ENCODE measurements around the gene CLRN3.

The CLRN3 gene

GRCh38 chr10:127892743-127893142 lies at the start of gene CLRN3:
Gene CLRN3 (minus strand): TSS chr10:127892941. CDS start chr10:127892784, 157 bp downstream.
- no peak for DNase-seq

GRCh38 chr10:127940866-127941640 lies 48.3 kb upstream of the CLRN3 start:
- no peak for DNase-seq

- DNase-seq = peak; percentile 54
Observed at GRCh38 chr10:127939786-127940330, 47.1 kb upstream of the CLRN3 start.

GRCh38 chr10:127937915-127938463 lies 45.2 kb upstream of the CLRN3 start:
- no peak for DNase-seq

- DNase-seq = no peak
Observed at GRCh38 chr10:127937069-127937468, 44.3 kb upstream of the CLRN3 start.

- DNase-seq = no peak
Observed at GRCh38 chr10:127935071-127935561, 42.4 kb upstream of the CLRN3 start.

GRCh38 chr10:127934383-127934782 lies 41.6 kb upstream of the CLRN3 start:
- DNase-seq = no peak

GRCh38 chr10:127933271-127933670 lies 40.5 kb upstream of the CLRN3 start:
- DNase-seq = no peak

- no peak for DNase-seq
Observed at GRCh38 chr10:127932521-127933270, 40.0 kb upstream of the CLRN3 start.

- no peak for DNase-seq
Observed at GRCh38 chr10:127928021-127928806, 35.5 kb upstream of the CLRN3 start.

- no peak for DNase-seq
Observed at GRCh38 chr10:127926455-127926854, 33.7 kb upstream of the CLRN3 start.

- no peak for DNase-seq
Observed at GRCh38 chr10:127925471-127926207, 32.9 kb upstream of the CLRN3 start.

- no peak for DNase-seq
Observed at GRCh38 chr10:127923646-127924045, 30.9 kb upstream of the CLRN3 start.

- no peak for DNase-seq
Observed at GRCh38 chr10:127922675-127923366, 30.1 kb upstream of the CLRN3 start.

- no peak for DNase-seq
Observed at GRCh38 chr10:127922206-127922605, 29.5 kb upstream of the CLRN3 start.

GRCh38 chr10:127921753-127922145 lies 29.0 kb upstream of the CLRN3 start:
- DNase-seq = no peak

GRCh38 chr10:127921075-127921752 lies 28.5 kb upstream of the CLRN3 start:
- no peak for DNase-seq

- no peak for DNase-seq
Observed at GRCh38 chr10:127920306-127921074, 27.7 kb upstream of the CLRN3 start.

GRCh38 chr10:127919418-127920271 lies 26.9 kb upstream of the CLRN3 start:
- DNase-seq = no peak

Data from NCI-H2171 treated with DMSO at 0.1 percent for 48 hours (cell line).